ENCODE measurements around the gene SIRPD. TPM values are rescaled to one million over a fixed set of nuclear protein-coding genes. Genes with fewer than 3 reads are reported as not detected.
A peak's percentile ranks its signal among the peaks of the same experiment; 100 is the strongest.

The SIRPD gene
- total RNA-seq, 2 experiments from 2014 or later, result 0.23 TPM; not detected in 1

DNA sequence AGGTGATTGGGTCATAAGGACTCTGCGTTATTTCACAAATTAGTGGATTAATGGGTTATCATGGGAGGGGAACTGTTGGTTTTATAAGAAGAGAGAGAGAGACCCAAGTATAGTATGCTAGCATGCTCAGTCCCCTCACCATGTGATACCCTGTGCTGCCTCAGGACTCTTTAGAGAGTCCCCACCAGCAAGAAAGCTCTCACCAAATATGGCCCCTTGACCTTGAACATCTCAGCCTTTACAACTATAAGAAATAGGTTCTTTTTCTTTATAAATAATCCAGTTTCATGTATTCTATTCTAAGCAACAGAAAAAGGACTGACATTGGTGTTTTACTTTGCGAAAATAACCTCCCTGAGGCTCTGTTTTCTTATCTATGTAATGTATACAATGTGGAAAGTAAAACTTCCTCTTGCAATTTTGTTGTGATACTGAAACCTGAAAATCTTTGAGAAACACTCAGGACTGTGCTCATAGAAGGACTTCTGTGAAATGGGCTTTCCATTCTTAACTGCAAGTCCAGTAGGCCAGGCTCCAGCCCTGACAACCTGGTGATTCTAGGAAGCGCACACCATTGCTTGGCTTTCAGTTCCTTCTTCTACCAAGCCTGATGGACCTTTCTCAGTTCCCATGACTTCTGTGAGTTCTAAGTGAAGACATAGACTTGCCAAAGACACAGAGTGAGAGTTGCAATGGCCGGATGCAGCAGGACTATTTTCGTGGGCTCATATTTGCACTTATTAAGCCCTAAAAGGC, 21.9 kb downstream of the SIRPD start:
- H3K36me3 Mint-ChIP-seq (ENCODE audit: low read depth), result no peaks in the 10 kb centered on the region
- CTCF ChIA-PET, result interaction anchor here (1.5 kb wide), 1 partner anchor 199 kb away, joined by 3 read pairs; no protein-coding TSS in a partner anchor
- POLR2A ChIA-PET, result no interaction called here

DNA sequence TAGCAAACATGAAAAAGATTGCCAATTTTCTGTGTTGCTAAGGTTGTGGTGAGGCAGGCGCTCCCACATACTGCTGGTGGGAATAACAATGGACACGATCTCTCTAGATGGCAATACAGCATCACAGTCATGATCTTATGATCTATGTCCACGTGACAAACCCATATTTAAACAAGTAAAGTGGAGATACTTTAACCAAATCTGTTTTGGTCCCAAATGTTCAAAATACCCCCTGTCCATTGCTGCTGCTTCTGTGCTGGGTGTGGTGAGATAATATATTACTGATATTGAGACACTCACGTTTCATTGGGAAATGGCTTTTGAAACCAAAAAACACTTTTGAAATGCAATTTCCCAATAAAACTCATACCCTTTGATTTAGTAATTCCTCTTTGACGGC, 23.0 kb downstream of the SIRPD start:
- ATAC-seq (no peak), DNase-seq (no peak)
- H3K27me3 Mint-ChIP-seq (ENCODE audit: low read depth), result peaks cover 2% of the 10 kb centered on the region
- H3K27ac Mint-ChIP-seq, result no peak overlapping the region
- no peaks in the 10 kb centered on the region for H3K36me3 Mint-ChIP-seq (ENCODE audit: low read depth)
- H3K4me3 Mint-ChIP-seq, result no peak overlapping the region
- ChIA-PET POLR2A (no interaction called here), CTCF (interaction anchor here (1.0 to 3.5 kb wide), 3 partner anchors 31 to 243 kb away, joined by 3 to 26 read pairs (median 23); no protein-coding TSS in a partner anchor)
- H3K4me1 Mint-ChIP-seq (ENCODE audit: low read depth), result peaks cover 9% of the 10 kb centered on the region
- no peaks in the 10 kb centered on the region for H3K9me3 Mint-ChIP-seq (ENCODE audit: insufficient read depth)

More for the DNA sequence above, 21.9 kb downstream of the SIRPD start:
- H3K4me3 Mint-ChIP-seq, result no peak overlapping the region
- H3K9me3 Mint-ChIP-seq (ENCODE audit: insufficient read depth), result no peaks in the 10 kb centered on the region
- ATAC-seq, result no peak
- H3K27me3 Mint-ChIP-seq (ENCODE audit: low read depth), result peaks cover 2% of the 10 kb centered on the region
- no peak overlapping the region for H3K27ac Mint-ChIP-seq
- DNase-seq, result no peak
- peaks cover 9% of the 10 kb centered on the region for H3K4me1 Mint-ChIP-seq (ENCODE audit: low read depth)

DNA sequence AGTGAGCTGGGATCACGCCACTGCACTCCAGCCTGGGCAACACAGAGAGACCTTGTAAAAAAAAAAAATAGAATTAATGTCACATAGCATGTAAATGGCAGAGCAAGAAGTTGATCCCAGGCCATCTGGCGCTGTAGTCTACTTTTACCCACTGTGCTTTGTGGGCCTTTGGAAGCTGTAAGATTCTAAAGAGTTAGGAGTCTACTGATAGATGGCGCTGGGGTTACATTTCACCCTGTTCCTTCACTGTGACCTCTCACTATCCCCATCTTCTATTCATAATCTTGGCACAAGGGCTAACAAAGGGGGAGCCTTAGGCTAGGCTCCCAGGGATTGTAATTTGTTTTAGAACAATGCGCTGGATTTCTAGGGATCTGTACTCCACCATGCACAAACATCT, 24.4 kb downstream of the SIRPD start:
- Mint-ChIP-seq H3K9me3 (ENCODE audit: insufficient read depth) (no peaks in the 10 kb centered on the region), H3K36me3 (ENCODE audit: low read depth) (no peaks in the 10 kb centered on the region), H3K27me3 (ENCODE audit: low read depth) (peaks cover 5% of the 10 kb centered on the region), H3K4me3 (no peak overlapping the region), H3K27ac (no peak overlapping the region), H3K4me1 (ENCODE audit: low read depth) (peaks cover 7% of the 10 kb centered on the region)
- no peak for ATAC-seq
- CTCF ChIA-PET, result interaction anchor here (0.7 to 3.5 kb wide), 6 partner anchors 13 to 244 kb away, joined by 3 to 26 read pairs (median 5); no protein-coding TSS in a partner anchor
- POLR2A ChIA-PET, result interaction anchor here (0.7 kb wide), 1 partner anchor 21 kb away, joined by 5 read pairs; no protein-coding TSS in a partner anchor
- peak; percentile 40 for DNase-seq

DNA sequence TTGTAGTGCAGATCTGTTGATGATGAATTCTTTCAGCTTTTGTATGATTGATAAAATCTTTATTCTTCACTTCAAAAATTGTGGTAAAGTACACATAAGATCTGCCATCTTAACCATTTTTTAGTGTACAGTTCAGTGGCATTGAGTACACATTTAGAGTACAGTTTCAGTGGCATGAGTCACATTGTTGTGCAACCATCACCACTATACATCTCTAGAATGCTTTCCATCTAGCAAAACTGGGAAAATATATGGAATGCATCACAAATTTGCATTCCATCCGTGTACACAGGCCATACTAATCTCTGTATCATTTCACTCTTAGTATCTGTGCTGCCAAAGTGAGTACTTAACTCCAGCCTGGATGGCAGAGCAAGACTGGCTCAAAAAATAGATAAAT, 28.7 kb downstream of the SIRPD start:
- Mint-ChIP-seq H3K27me3 (ENCODE audit: low read depth) (peaks cover 6% of the 10 kb centered on the region), H3K27ac (no peak overlapping the region), H3K4me1 (ENCODE audit: low read depth) (no peaks in the 10 kb centered on the region), H3K9me3 (ENCODE audit: insufficient read depth) (peaks cover 9% of the 10 kb centered on the region), H3K36me3 (ENCODE audit: low read depth) (no peaks in the 10 kb centered on the region), H3K4me3 (no peak overlapping the region)
- DNase-seq (no peak), ATAC-seq (no peak)
- ChIA-PET CTCF (interaction anchor here (2.3 to 2.5 kb wide), 2 partner anchors 20 to 25 kb away, joined by 11 to 14 read pairs; no protein-coding TSS in a partner anchor), POLR2A (no interaction called here)

DNA sequence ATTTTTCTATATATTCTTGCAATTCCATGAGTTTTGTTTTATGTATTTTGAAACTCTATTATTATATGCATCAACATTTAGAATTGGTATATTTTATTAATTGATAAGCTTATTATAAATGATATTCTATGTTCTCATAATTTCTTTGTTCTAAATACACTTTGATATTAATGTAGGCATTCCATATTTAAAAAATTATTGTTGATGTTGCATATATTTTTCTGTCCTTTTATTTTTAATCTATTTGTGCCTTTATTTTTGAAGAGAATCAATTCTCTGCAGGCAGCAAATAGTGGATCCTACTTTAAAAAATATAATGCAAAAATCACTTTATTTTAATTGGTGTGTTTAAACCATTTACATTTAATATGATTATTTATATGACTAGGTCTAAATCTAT, 29.6 kb downstream of the SIRPD start:
- Mint-ChIP-seq H3K27me3 (ENCODE audit: low read depth) (peaks cover 9% of the 10 kb centered on the region), H3K27ac (no peak overlapping the region), H3K36me3 (ENCODE audit: low read depth) (no peaks in the 10 kb centered on the region), H3K4me3 (no peak overlapping the region), H3K4me1 (ENCODE audit: low read depth) (no peaks in the 10 kb centered on the region), H3K9me3 (ENCODE audit: insufficient read depth) (peaks cover 9% of the 10 kb centered on the region)
- DNase-seq, result no peak
- POLR2A ChIA-PET, result no interaction called here
- ATAC-seq, result no peak
- CTCF ChIA-PET, result interaction anchor here (2.3 to 2.5 kb wide), 2 partner anchors 19 to 25 kb away, joined by 11 to 14 read pairs; no protein-coding TSS in a partner anchor

DNA sequence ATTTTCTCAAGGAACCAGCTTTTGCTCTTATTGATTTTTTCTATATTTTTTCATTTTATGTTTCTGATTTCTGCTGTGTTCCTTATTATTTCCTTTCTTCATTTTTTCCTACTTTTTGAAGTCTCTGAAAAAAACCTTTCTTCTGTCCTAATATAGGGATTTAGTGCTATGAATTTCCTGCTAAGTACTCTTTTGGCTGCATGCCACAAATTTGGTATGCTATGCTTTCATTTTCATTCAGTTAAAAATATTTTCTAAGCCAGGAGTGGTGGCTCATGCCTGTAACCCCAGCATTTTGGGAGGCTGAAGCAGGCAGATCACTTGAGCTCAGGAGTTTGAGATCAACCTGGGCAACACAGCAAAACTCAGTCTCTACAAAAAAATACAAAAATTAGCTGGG, 30.6 kb downstream of the SIRPD start:
- no peak overlapping the region for H3K27ac Mint-ChIP-seq
- peaks cover 9% of the 10 kb centered on the region for H3K9me3 Mint-ChIP-seq (ENCODE audit: insufficient read depth)
- ChIA-PET POLR2A (interaction anchor here (0.6 to 0.7 kb wide), 2 partner anchors 224 to 943 kb away, joined by 3 read pairs; no protein-coding TSS in a partner anchor), CTCF (interaction anchor here (1.2 to 2.5 kb wide), 2 partner anchors 18 to 23 kb away, joined by 5 to 11 read pairs; no protein-coding TSS in a partner anchor)
- DNase-seq (no peak), ATAC-seq (no peak)
- H3K36me3 Mint-ChIP-seq (ENCODE audit: low read depth), result no peaks in the 10 kb centered on the region
- H3K4me3 Mint-ChIP-seq, result no peak overlapping the region
- H3K27me3 Mint-ChIP-seq (ENCODE audit: low read depth), result peaks cover 10% of the 10 kb centered on the region
- no peaks in the 10 kb centered on the region for H3K4me1 Mint-ChIP-seq (ENCODE audit: low read depth)

DNA sequence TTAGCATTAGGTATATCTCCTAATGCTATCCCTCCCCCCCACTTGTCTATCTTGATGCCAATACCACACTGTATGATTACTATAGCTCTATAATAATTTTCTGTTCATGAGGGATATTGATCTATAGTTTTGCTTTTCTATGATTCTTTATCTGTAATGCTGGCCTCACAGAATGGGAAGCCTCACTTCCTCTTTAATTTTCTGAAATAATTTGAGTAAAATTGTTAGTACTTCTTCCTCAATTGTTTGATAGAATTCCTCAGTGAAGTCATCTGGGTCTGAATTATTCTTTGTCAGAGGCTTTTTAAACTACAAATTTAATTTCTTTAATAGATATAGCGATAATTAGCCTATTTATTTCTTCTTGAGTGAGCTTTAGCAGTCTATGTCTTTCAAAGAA, 31.2 kb downstream of the SIRPD start:
- DNase-seq, result no peak
- POLR2A ChIA-PET, result interaction anchor here (0.6 kb wide), 1 partner anchor 943 kb away, joined by 3 read pairs; no protein-coding TSS in a partner anchor
- Mint-ChIP-seq H3K4me3 (no peak overlapping the region), H3K4me1 (ENCODE audit: low read depth) (no peaks in the 10 kb centered on the region), H3K36me3 (ENCODE audit: low read depth) (no peaks in the 10 kb centered on the region), H3K27ac (no peak overlapping the region), H3K9me3 (ENCODE audit: insufficient read depth) (peaks cover 9% of the 10 kb centered on the region), H3K27me3 (ENCODE audit: low read depth) (peaks cover 14% of the 10 kb centered on the region)
- CTCF ChIA-PET, result interaction anchor here (1.2 to 2.5 kb wide), 2 partner anchors 17 to 23 kb away, joined by 5 to 11 read pairs; no protein-coding TSS in a partner anchor
- ATAC-seq, result no peak

DNA sequence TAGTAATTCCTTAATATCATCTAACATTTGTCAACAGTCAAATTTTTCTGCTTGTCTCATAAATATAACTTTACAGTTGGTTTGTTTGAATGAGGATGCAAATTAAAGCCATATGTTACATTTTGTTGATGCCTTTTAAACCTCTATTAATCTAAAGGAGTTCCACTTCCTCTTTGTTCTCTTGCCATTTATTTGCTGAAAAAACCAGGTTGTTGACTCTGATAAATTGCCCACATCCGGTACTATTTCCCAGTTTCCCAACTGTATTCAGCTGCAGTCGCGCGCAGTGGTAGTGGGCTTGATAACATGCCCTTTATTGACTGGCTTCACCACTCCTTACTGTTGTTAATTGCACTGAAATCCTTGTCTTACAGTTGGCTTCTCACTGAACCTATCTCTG, 33.5 kb downstream of the SIRPD start:
- DNase-seq, result no peak
- ChIA-PET CTCF (interaction anchor here (1.4 kb wide), 1 partner anchor 20 kb away, joined by 5 read pairs; no protein-coding TSS in a partner anchor), POLR2A (no interaction called here)
- ATAC-seq, result no peak
- no peaks in the 10 kb centered on the region for H3K36me3 Mint-ChIP-seq (ENCODE audit: low read depth)
- H3K27me3 Mint-ChIP-seq (ENCODE audit: low read depth), result peaks cover 21% of the 10 kb centered on the region
- H3K4me3 Mint-ChIP-seq, result no peak overlapping the region
- H3K9me3 Mint-ChIP-seq (ENCODE audit: insufficient read depth), result peaks cover 9% of the 10 kb centered on the region
- H3K4me1 Mint-ChIP-seq (ENCODE audit: low read depth), result no peaks in the 10 kb centered on the region
- no peak overlapping the region for H3K27ac Mint-ChIP-seq

DNA sequence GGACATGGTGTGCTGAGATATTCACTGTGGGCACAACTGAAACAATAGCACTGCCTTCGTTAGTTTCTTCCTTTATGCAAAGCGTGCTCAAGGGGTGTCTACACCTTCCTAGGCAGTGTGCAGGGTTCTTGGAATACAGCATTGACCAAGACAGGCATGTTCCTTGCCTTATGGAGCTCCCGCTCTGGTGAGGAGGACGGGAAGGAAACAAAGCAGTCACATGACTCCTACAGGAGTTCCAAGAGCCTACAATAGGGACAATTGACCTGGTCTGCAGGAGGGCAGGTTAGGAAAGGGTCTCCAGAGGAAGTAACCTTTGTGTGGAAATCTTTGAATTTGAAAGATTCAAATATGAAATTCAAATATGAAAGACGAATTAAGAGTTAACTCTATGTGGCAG, 40.5 kb downstream of the SIRPD start:
- DNase-seq, result no peak
- Mint-ChIP-seq H3K4me1 (ENCODE audit: low read depth) (no peaks in the 10 kb centered on the region), H3K4me3 (no peak overlapping the region), H3K36me3 (ENCODE audit: low read depth) (no peaks in the 10 kb centered on the region), H3K27ac (no peak overlapping the region), H3K9me3 (ENCODE audit: insufficient read depth) (peaks cover 6% of the 10 kb centered on the region), H3K27me3 (ENCODE audit: low read depth) (peaks cover 18% of the 10 kb centered on the region)
- ChIA-PET CTCF (interaction anchor here (0.8 kb wide), 1 partner anchor 13 kb away, joined by 6 read pairs; no protein-coding TSS in a partner anchor), POLR2A (no interaction called here)
- ATAC-seq, result no peak

DNA sequence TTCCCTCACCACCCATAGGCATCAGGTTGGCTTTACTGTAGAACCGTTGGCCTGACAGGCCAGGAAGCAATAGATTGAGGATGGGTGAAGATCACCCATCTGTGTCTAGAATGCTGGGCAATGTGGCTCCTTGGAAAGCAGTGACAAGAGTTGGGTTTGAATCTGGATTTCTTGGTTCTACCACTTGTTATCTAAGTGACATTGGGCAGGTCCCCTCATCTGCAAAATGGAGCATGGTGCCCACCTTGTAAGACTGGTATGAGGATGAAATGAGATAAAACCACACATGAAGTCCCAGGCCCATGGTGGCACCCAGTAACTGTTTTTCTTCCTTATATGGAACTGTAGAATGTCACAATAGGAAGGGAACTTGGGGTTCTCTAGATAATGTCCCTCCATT, 43.7 kb downstream of the SIRPD start:
- H3K4me1 Mint-ChIP-seq (ENCODE audit: low read depth), result no peaks in the 10 kb centered on the region
- no peak overlapping the region for H3K27ac Mint-ChIP-seq
- no peak overlapping the region for H3K4me3 Mint-ChIP-seq
- DNase-seq (no peak), ATAC-seq (no peak)
- H3K27me3 Mint-ChIP-seq (ENCODE audit: low read depth), result peaks cover 11% of the 10 kb centered on the region
- H3K36me3 Mint-ChIP-seq (ENCODE audit: low read depth), result no peaks in the 10 kb centered on the region
- ChIA-PET CTCF (interaction anchor here (0.7 kb wide), 1 partner anchor 11 kb away, joined by 3 read pairs; no protein-coding TSS in a partner anchor), POLR2A (no interaction called here)
- peaks cover 6% of the 10 kb centered on the region for H3K9me3 Mint-ChIP-seq (ENCODE audit: insufficient read depth)

DNA sequence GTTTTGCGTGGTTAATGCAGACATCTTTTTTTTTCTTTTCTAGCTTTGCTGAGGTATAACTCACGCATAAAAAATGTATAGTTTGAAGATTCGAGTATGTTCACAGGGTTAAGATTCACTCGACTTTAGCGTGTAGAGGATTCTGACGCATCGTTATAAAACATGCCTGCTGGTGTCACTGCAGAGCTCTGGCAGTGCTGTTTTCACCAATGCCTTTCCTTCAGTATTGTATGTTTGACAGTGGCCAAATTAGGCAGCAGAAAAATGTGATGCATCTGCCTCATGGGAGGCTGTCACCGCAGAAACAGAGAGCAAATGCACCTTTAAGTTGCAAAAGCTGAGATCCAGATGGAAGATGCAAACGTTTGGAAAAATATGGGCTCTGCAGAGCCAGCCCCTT, 48.3 kb downstream of the SIRPD start:
- Mint-ChIP-seq H3K27ac (no peak overlapping the region), H3K27me3 (ENCODE audit: low read depth) (peaks cover 32% of the 10 kb centered on the region), H3K4me1 (ENCODE audit: low read depth) (no peaks in the 10 kb centered on the region), H3K4me3 (no peak overlapping the region), H3K36me3 (ENCODE audit: low read depth) (no peaks in the 10 kb centered on the region), H3K9me3 (ENCODE audit: insufficient read depth) (peaks cover 6% of the 10 kb centered on the region)
- CTCF ChIA-PET, result interaction anchor here (0.8 to 5.0 kb wide), 26 partner anchors 11 to 303 kb away, joined by 3 to 58 read pairs (median 4); no protein-coding TSS in a partner anchor
- peak; percentile 51 for ATAC-seq
- POLR2A ChIA-PET, result interaction anchor here (0.6 kb wide), 1 partner anchor 11 kb away, joined by 3 read pairs; no protein-coding TSS in a partner anchor
- peak; percentile 62 for DNase-seq

DNA sequence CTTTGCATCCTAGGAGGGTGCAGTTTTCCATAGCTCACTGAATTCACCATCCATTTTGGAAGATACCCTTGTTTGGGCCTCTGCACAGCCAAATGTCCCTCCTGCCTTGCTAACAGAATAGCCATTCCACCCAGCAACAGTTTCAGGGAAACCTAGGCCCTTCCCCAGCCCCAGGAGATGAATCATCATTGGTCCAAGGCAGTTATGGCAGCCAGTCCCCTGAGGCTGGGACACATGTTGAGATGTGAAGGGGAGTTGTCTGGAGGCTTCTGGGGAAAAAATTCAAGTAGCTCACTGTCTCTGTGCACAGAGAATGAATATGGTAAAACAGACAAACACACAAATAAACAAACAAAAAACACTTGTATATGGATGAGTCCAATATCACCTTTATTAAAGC, 48.9 kb downstream of the SIRPD start:
- no peaks in the 10 kb centered on the region for H3K36me3 Mint-ChIP-seq (ENCODE audit: low read depth)
- DNase-seq (no peak), ATAC-seq (no peak)
- no peak overlapping the region for H3K27ac Mint-ChIP-seq
- H3K4me3 Mint-ChIP-seq, result no peak overlapping the region
- peaks cover 2% of the 10 kb centered on the region for H3K4me1 Mint-ChIP-seq (ENCODE audit: low read depth)
- H3K27me3 Mint-ChIP-seq (ENCODE audit: low read depth), result peaks cover 30% of the 10 kb centered on the region
- POLR2A ChIA-PET, result interaction anchor here (0.6 kb wide), 1 partner anchor 11 kb away, joined by 3 read pairs; no protein-coding TSS in a partner anchor
- CTCF ChIA-PET, result interaction anchor here (0.8 to 5.0 kb wide), 18 partner anchors 15 to 273 kb away, joined by 3 to 58 read pairs (median 6); no protein-coding TSS in a partner anchor
- peaks cover 6% of the 10 kb centered on the region for H3K9me3 Mint-ChIP-seq (ENCODE audit: insufficient read depth)

Measured in activated CD8-positive, alpha-beta T cell treated with anti-CD3 and anti-CD28 coated beads, Interleukin-2, amount 10 ng/mL, durations not matched to agents 7 days and 5 days (primary cell).